Measurements from ENCODE around the gene TRPM6.

TRPM6 gene

GRCh38 chr9:74683322-74683721 lies 204.4 kb downstream of the TRPM6 start:
- TF ChIP-seq RAD21 (IDR thresholded peaks at IDR 0.05; ENCODE audit: low read depth), result no peak

- TF ChIP-seq TEAD4 (IDR thresholded peaks at IDR 0.05) (no peak), USF1 (IDR thresholded peaks at IDR 0.05) (no peak), FOXM1 (IDR thresholded peaks at IDR 0.05; ENCODE audit: borderline replicate concordance, low read depth) (no peak), TCF12 (IDR thresholded peaks at IDR 0.05; ENCODE audit: low read depth) (no peak), NFIC (IDR thresholded peaks at IDR 0.05) (no peak), EP300 (IDR thresholded peaks at IDR 0.05; ENCODE audit: borderline replicate concordance) (no peak), MAX (IDR thresholded peaks at IDR 0.05) (no peak), REST (IDR thresholded peaks at IDR 0.05; ENCODE audit: low read depth) (no peak), ZBTB7A (IDR thresholded peaks at IDR 0.05; ENCODE audit: low read depth) (no peak), CREB1 (IDR thresholded peaks at IDR 0.05; ENCODE audit: low read depth) (no peak), CEBPB (IDR thresholded peaks at IDR 0.05) (no peak), YY1 (IDR thresholded peaks at IDR 0.05; ENCODE audit: low read depth) (no peak), EGR1 (IDR thresholded peaks at IDR 0.05) (no peak), TAF1 (IDR thresholded peaks at IDR 0.05; ENCODE audit: low read depth) (no peak), RAD21 (IDR thresholded peaks at IDR 0.05; ENCODE audit: low read depth) (no peak)
Measured at GRCh38 chr9:74681906-74682305, 205.8 kb downstream of the TRPM6 start.

GRCh38 chr9:74674077-74674476 lies 213.6 kb downstream of the TRPM6 start:
- TF ChIP-seq NFIC (IDR thresholded peaks at IDR 0.05) (no peak), TAF1 (IDR thresholded peaks at IDR 0.05; ENCODE audit: low read depth) (no peak), USF1 (IDR thresholded peaks at IDR 0.05) (no peak), YY1 (IDR thresholded peaks at IDR 0.05; ENCODE audit: low read depth) (no peak), ZBTB7A (IDR thresholded peaks at IDR 0.05; ENCODE audit: low read depth) (no peak), TEAD4 (IDR thresholded peaks at IDR 0.05) (no peak), CEBPB (IDR thresholded peaks at IDR 0.05) (no peak), FOXM1 (IDR thresholded peaks at IDR 0.05; ENCODE audit: borderline replicate concordance, low read depth) (no peak), EP300 (IDR thresholded peaks at IDR 0.05; ENCODE audit: borderline replicate concordance) (no peak), TCF12 (IDR thresholded peaks at IDR 0.05; ENCODE audit: low read depth) (no peak)

Measured in Ishikawa (cell line).